Skeletal muscle tissue (tissue), 4 donors: ENCODE results near the gene RBM3. TPM values are rescaled to one million over a fixed set of nuclear protein-coding genes. Genes with fewer than 3 reads are reported as not detected.

Experiments
- H3K27ac ChIP-seq: one replicate; pipeline ENCODE4 v1.7.0; 2013; ENCODE audit warnings: mild to moderate bottlenecking, low read depth, low read length, inconsistent platforms
- H3K27me3 ChIP-seq, 3 donors: one replicate each; pipeline ENCODE4 v1.7.0; 2013; ENCODE audit warnings: low read length in 3 of 3; ENCODE audit not compliant: control insufficient read depth in 3 of 3, insufficient read depth in 3 of 3
- H3K36me3 ChIP-seq, 3 donors: one replicate each; pipeline ENCODE4 v1.7.0; 2013; ENCODE audit warnings: low read length in 3 of 3; ENCODE audit not compliant: control insufficient read depth in 3 of 3, insufficient read depth in 3 of 3
- H3K4me1 ChIP-seq, 3 donors: one replicate each; pipeline ENCODE4 v1.7.0; 2013; ENCODE audit warnings: low read length in 3 of 3, mild to moderate bottlenecking in 3 of 3; ENCODE audit not compliant: control insufficient read depth in 3 of 3, insufficient read depth in 3 of 3
- H3K4me3 ChIP-seq, 3 donors: one replicate each; pipeline ENCODE4 v1.7.0; 2013; ENCODE audit warnings: low read length in 3 of 3
- H3K9ac ChIP-seq, 3 donors: one replicate each; pipeline ENCODE4 v1.7.0; 2013; ENCODE audit warnings: low read length in 3 of 3, mild to moderate bottlenecking in 3 of 3, moderate library complexity in 2 of 3, low read depth in 1 of 3
- H3K9me3 ChIP-seq, 3 donors: one replicate each; pipeline ENCODE4 v1.7.0; 2013; ENCODE audit warnings: low read length in 3 of 3; ENCODE audit not compliant: control insufficient read depth in 3 of 3
- total RNA-seq: library from RNA; depleted of rRNA; stranded (reverse); fragments of >200 nt; gene quantifications from one replicate; pipeline ENCODE4 v1.2.3, GENCODE V29; 2014
- donor health status: Osteomylitis.

RBM3 gene
- total RNA-seq, 1 donor from 2014 or later = 196 TPM

DNA sequence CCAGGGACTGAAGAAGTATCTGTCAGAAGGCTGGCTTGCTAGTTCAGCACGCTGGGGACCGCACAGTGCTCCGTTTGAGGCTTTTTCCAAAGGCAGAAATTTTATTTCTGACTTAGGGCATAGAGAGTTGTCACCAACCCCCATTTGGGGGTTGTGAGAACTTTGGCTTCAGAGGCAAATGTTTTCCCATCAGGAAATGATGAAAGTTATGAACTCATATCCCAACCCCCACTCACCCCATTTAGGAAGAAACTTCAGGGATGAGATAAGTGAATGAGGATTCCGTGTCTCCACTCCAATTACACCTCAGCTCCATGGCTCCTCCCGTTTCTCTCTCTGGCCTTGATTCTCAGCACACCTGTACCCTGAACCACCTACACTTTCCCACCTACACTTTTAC is 18.7 kb downstream of the RBM3 start:
- Histone ChIP-seq H3K27me3 (peaks cover 0 to 3% (median 0%) of the 10 kb centered on the region in 3 donors), H3K9me3 (no peaks in the 10 kb centered on the region), H3K36me3 (no peaks in the 10 kb centered on the region), H3K4me3 (no peak overlapping the region), H3K9ac (no peak overlapping the region), H3K4me1 (peaks cover 0 to 5% (median 0%) of the 10 kb centered on the region in 3 donors), H3K27ac (no peak overlapping the region)

DNA sequence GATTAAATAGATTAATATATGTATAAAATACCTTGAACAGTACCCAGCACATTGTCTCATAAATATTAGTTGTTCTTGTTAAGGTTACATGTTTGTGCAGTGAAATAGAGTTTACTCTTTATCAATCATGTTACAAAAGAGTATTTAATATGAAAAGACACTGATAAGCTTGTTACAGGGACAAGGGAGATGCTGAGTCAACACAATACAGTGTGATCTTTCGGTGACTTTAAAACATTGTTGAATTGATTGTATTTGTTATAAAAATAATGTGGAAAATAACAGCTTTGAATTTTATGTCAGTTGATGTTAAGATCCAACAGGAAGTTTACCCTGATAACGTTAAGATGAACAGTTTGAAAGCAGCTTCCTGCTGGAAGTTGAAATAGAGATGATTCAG is 21.6 kb downstream of the RBM3 start:
- Histone ChIP-seq H3K27me3 (no peaks in the 10 kb centered on the region), H3K27ac (no peak overlapping the region), H3K36me3 (peaks cover 14 to 22% (median 16%) of the 10 kb centered on the region in 3 donors), H3K4me3 (no peak overlapping the region), H3K9me3 (no peaks in the 10 kb centered on the region), H3K9ac (no peak overlapping the region), H3K4me1 (peaks cover 4 to 14% (median 5%) of the 10 kb centered on the region in 3 donors)

DNA sequence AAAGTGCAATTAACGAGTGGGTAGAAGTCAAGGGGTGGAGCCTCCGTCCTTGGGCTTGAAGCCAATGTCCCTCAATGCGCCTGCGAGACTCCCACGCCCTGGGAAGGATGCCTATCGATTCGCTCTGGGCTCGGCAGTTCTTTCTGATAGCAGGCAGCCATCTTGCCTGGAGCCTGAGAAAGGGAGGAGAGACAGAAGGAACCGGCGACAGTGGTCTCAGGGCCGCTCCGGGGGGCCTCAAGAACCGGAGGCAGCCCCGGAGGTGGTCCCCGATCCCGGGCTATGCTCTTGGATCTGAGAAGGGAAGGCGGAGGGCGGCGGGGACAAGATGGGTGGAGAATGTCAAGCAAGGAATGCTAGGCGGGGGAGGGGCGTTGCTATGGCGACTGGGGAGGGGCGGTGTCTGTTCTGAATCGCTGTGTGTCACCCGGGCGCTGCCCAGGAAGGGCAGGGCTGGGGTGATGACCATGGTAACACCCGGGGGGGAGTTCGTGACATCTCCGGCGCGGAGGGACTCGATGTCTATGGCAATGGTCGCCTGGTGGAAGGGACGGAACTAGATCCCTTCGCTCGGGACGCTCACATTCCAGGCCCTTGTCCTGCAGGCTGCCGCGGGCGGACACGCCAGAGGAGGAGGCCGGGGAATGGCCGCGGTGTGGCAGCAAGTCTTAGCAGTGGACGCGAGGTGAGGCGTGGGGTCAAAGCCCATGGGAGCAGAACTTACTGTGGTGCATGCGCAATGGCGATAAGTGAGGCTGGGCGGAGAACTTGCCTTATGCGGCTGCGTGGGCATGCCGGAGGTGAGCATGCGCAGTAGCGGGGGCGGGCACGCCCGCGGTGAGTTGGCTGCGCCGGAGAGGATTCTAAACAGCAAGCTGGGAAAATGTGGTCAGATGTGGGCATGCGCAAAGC is 23.3 kb downstream of the RBM3 start, which contains the start of gene WDR13:
WDR13 (plus strand) TSS at position 140 of the 912 bp plus-strand sequence; CDS start at position 645, 505 bp downstream.
- H3K9me3 ChIP-seq = no peaks in the 10 kb centered on the region
- H3K36me3 ChIP-seq = peaks cover 24 to 36% (median 28%) of the 10 kb centered on the region in 3 donors

DNA sequence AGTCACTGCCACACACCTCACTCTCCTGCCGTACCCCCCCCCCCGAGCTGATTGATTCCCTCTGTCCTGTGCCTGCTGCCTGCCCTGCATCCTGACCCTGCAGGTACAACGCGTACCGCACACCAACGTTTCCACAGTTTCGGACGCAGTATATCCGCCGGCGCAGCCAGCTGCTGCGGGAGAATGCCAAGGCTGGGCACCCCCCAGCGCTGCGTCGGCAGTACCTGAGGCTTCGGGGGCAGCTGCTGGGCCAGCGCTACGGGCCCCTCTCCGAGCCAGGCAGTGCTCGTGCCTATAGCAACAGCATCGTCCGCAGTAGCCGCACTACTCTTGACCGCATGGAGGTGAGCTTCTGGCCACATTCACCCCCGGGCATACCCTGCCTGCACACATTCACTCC is 24.3 kb downstream of the RBM3 start:
- Histone ChIP-seq H3K27ac (no peak overlapping the region), H3K9ac (peak overlapping the region; percentile 51 to 91 (median 91)), H3K9me3 (no peaks in the 10 kb centered on the region), H3K27me3 (no peaks in the 10 kb centered on the region), H3K4me3 (peak overlapping the region; percentile 86 to 96 (median 94)), H3K36me3 (peaks cover 26 to 39% (median 33%) of the 10 kb centered on the region in 3 donors), H3K4me1 (peaks cover 4 to 9% (median 5%) of the 10 kb centered on the region in 3 donors)

More for the DNA sequence above, 23.3 kb downstream of the RBM3 start, which contains the start of gene WDR13:
- peak within 1 kb of the TSS; percentile 91 to 96 (median 91) for H3K9ac ChIP-seq
- H3K27ac ChIP-seq = peak within 1 kb of the TSS; percentile 98
- no peaks in the 10 kb centered on the region for H3K27me3 ChIP-seq
- H3K4me1 ChIP-seq = peaks cover 4 to 9% (median 5%) of the 10 kb centered on the region in 3 donors
- peak within 1 kb of the TSS; percentile 86 to 96 (median 94) for H3K4me3 ChIP-seq

DNA sequence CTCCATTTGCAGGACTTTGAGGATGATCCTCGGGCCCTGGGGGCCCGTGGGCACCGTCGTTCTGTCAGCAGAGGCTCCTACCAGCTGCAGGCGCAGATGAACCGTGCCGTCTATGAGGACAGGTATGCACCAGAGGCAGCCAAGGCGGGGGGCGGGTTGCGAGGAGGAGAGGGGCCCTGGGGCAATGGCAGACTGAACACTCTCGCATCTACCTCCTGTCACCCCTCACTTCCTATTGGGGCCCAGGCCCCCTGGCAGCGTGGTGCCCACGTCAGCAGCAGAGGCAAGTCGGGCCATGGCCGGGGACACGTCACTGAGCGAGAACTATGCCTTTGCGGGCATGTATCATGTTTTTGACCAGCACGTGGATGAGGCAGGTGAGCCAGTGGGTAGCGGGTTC is 25.1 kb downstream of the RBM3 start:
- no peak overlapping the region for H3K9ac ChIP-seq
- H3K36me3 ChIP-seq = peaks cover 31 to 43% (median 39%) of the 10 kb centered on the region in 3 donors
- H3K9me3 ChIP-seq = no peaks in the 10 kb centered on the region
- no peak overlapping the region for H3K27ac ChIP-seq
- peaks cover 4 to 9% (median 5%) of the 10 kb centered on the region in 3 donors for H3K4me1 ChIP-seq
- H3K27me3 ChIP-seq = no peaks in the 10 kb centered on the region
- no peak overlapping the region for H3K4me3 ChIP-seq

DNA sequence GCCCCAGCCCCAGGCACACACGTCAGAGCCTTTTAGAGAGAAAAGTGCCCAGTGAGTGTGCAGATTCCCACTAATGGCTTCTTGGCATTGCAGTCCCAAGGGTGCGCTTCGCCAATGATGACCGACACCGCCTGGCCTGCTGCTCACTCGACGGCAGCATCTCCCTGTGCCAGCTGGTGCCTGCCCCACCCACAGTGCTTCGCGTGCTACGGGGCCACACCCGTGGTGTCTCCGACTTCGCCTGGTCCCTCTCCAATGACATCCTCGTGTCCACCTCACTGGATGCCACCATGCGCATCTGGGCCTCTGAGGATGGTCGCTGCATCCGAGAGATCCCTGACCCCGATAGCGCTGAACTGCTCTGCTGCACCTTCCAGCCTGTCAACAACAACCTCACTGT is 25.9 kb downstream of the RBM3 start:
- no peaks in the 10 kb centered on the region for H3K9me3 ChIP-seq
- no peaks in the 10 kb centered on the region for H3K27me3 ChIP-seq
- H3K36me3 ChIP-seq = peaks cover 40 to 51% (median 45%) of the 10 kb centered on the region in 3 donors
- no peak overlapping the region for H3K4me3 ChIP-seq
- no peak overlapping the region for H3K9ac ChIP-seq
- H3K27ac ChIP-seq = no peak overlapping the region
- peaks cover 4 to 9% (median 5%) of the 10 kb centered on the region in 3 donors for H3K4me1 ChIP-seq

DNA sequence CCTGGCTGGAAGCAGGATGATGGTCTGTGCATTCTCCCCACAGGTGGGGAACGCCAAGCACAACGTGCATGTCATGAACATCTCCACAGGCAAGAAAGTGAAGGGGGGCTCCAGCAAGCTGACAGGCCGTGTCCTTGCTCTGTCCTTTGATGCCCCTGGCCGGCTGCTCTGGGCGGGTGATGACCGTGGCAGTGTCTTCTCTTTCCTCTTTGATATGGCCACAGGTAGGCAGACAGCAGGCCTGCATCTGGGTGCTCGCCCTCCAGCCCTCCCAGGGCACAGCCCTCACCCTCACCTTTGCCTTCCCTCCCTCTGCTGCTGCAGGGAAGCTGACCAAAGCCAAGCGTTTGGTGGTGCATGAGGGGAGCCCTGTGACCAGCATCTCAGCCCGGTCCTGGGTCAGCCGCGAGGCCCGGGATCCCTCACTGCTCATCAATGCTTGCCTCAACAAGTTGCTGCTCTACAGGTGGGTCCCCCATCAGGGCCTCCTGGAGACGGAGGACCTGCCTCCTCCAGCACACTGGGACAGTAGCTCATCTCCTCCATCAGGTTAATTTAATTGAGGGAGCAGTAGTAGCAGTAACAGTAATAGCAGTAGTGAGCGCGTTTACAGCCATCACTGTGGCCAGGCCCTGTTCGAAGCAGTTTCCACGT is 27.6 kb downstream of the RBM3 start:
- H3K27me3 ChIP-seq = no peaks in the 10 kb centered on the region
- H3K4me3 ChIP-seq = no peak overlapping the region
- H3K36me3 ChIP-seq = peaks cover 41 to 52% (median 45%) of the 10 kb centered on the region in 3 donors
- H3K9ac ChIP-seq = no peak overlapping the region
- H3K27ac ChIP-seq = no peak overlapping the region
- H3K4me1 ChIP-seq = peaks cover 4 to 9% (median 5%) of the 10 kb centered on the region in 3 donors
- no peaks in the 10 kb centered on the region for H3K9me3 ChIP-seq

DNA sequence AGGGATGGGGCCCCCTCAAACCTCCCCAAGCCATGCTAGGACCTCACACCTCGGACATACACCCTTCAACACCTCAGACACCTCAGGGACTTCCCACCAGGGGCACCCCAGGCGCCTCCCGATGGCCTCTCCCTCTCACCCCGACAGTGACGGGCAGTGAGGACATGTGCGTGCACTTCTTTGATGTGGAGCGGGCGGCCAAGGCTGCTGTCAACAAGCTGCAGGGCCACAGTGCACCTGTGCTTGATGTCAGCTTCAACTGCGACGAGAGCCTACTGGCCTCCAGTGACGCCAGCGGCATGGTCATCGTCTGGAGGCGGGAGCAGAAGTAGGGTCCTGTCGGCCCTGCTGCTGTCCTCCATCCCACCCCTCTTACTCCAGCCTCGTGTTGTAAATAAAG is 30.4 kb downstream of the RBM3 start:
- no peaks in the 10 kb centered on the region for H3K4me1 ChIP-seq
- H3K36me3 ChIP-seq = peaks cover 35 to 40% (median 36%) of the 10 kb centered on the region in 3 donors
- no peak overlapping the region for H3K27ac ChIP-seq
- H3K27me3 ChIP-seq = no peaks in the 10 kb centered on the region
- no peak overlapping the region for H3K9ac ChIP-seq
- H3K9me3 ChIP-seq = no peaks in the 10 kb centered on the region
- no peak overlapping the region for H3K4me3 ChIP-seq

DNA sequence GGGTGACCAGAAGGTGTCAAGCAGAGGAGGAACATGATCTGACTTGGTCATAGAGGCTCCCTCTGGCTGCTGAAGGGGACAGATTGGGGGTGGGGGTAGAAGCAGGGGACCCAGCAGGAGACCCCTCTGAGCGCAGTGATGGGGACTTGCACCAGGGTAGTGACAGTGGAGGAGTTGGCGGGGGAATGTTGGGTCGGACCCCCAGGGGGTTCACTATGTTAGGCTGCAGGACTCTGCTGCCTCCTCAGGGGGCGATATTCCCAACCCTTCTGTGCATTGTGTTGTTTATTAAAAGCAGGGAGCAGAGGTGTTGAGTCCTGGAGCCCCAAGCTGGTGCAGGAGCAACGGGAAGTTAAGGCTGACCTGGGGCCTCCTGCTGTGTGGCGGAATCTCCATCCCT is 31.8 kb downstream of the RBM3 start:
- Histone ChIP-seq H3K27me3 (no peaks in the 10 kb centered on the region), H3K9me3 (no peaks in the 10 kb centered on the region), H3K36me3 (peaks cover 26 to 28% (median 28%) of the 10 kb centered on the region in 3 donors), H3K9ac (no peak overlapping the region), H3K27ac (no peak overlapping the region), H3K4me1 (no peaks in the 10 kb centered on the region), H3K4me3 (no peak overlapping the region)
